IPS DF 6.9 (cell line): Measurements from ENCODE around the gene LMCD1.

Experiments
- DNase-seq: peaks from one replicate; pipeline ENCODE4 v3.0.0-alpha.2; 2013; ENCODE audit warnings: low read depth, low spot score
- H3K27ac ChIP-seq: one replicate; pipeline ENCODE4 v1.5.1; 2013; ENCODE audit warnings: low read length, control low read depth
- H3K27me3 ChIP-seq: 2 replicates; pipeline ENCODE4 v1.6.1; 2013; ENCODE audit warnings: mild to moderate bottlenecking, low read length; ENCODE audit not compliant: control insufficient read depth, insufficient read depth
- H3K36me3 ChIP-seq: 2 replicates; pipeline ENCODE4 v1.6.1; 2013; ENCODE audit warnings: low read length; ENCODE audit not compliant: control insufficient read depth, insufficient read depth
- H3K4me1 ChIP-seq: 2 replicates; pipeline ENCODE4 v1.6.1; 2013; ENCODE audit warnings: low read length; ENCODE audit not compliant: control insufficient read depth, insufficient read depth
- H3K4me3 ChIP-seq: 2 replicates; pipeline ENCODE4 v1.5.1; 2013; ENCODE audit warnings: mild to moderate bottlenecking, low read length
- H3K9me3 ChIP-seq: 2 replicates; pipeline ENCODE4 v1.6.1; 2013; ENCODE audit warnings: low read length, inconsistent platforms; ENCODE audit not compliant: control insufficient read depth, insufficient read depth
- WGBS: extraction: QIAGEN DNeasy Blood & Tissue Kit; methylation state at CpG from one replicate; pipeline ENCODE4 v1.1.7; 2013; ENCODE audit warnings: mixed read lengths, missing lambda C conversion rate; ENCODE audit not compliant: insufficient read length, insufficient coverage; 5-methylcytosine and 5-hydroxymethylcytosine counted together

The LMCD1 gene

DNA sequence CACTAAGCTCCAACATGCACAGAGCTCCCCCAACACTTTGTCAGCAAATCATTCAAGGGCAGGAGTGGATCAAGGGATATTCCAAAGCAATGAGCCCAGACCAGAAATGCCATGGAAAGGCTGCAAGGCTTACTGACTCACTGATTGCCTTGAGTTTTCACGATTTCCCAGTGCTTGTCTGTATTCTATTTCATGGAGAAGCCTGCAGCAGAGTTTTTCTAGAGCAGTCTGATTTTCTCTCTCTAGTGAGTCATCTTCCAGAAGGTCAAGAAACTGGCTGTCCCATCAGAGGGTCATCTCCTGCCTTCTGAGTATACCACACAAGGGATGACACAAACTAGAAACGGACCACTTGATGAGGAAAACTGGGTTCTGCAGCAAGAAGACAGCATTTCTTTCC is 16.5 kb downstream of the LMCD1 start:
- H3K27ac ChIP-seq: no peak overlapping the region
- WGBS: no CpG with 5 or more reads among the region's 2 CpGs
- no peaks in the 10 kb centered on the region for H3K27me3 ChIP-seq
- H3K9me3 ChIP-seq: no peaks in the 10 kb centered on the region
- no peak overlapping the region for H3K4me3 ChIP-seq
- 0 out of 2 replicates have a peak, but pooled peaks cover 2% of the 10 kb centered on the region for H3K4me1 ChIP-seq
- DNase-seq: no peak
- no peaks in the 10 kb centered on the region for H3K36me3 ChIP-seq

GRCh38 chr3:8519156-8519555 is 17.5 kb downstream of the LMCD1 start:
- WGBS: no CpG with 5 or more reads among the region's 3 CpGs
- Histone ChIP-seq H3K27me3 (no peaks in the 10 kb centered on the region), H3K36me3 (no peaks in the 10 kb centered on the region), H3K4me1 (0 out of 2 replicates have a peak, but pooled peaks cover 2% of the 10 kb centered on the region), H3K4me3 (no peak overlapping the region), H3K27ac (no peak overlapping the region), H3K9me3 (no peaks in the 10 kb centered on the region)
- DNase-seq: no peak

DNA sequence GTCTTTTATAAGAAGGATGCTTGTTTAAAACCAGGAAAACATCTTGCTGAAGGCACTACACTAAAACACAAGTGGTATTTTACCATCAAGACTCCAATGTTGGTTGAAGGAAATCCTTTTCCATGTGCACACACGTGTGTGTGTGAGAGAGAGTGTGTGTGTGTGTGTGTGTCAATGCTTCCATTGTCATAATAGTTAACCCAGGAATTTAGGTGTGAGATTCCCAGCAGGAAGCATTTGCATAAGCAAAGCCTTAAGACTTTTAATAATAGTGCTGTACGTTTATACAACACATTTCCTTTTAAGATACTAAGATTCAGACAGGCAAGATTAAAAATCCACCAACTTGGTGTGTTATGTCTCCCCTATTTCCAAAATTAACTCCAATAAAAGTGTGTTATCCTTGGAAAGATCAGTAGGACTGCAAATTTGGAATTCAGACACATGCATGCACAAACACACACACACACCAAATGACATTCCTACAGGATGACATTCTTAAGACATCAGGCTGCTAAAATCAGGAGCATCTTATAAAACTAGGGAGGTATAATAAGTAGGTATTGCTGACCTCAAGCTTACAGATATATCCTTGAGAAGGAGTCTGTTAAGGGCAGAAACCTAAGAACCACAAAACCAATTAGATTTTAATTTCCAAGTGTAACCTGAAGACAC is 18.3 kb downstream of the LMCD1 start:
- H3K36me3 ChIP-seq: no peaks in the 10 kb centered on the region
- no peak overlapping the region for H3K27ac ChIP-seq
- H3K27me3 ChIP-seq: no peaks in the 10 kb centered on the region
- H3K4me1 ChIP-seq: 0 out of 2 replicates have a peak, but pooled peaks cover 2% of the 10 kb centered on the region
- no peaks in the 10 kb centered on the region for H3K9me3 ChIP-seq
- H3K4me3 ChIP-seq: no peak overlapping the region
- no CpG with 5 or more reads among the region's 2 CpGs for WGBS
- no peak for DNase-seq

GRCh38 chr3:8520816-8521403 is 19.3 kb downstream of the LMCD1 start:
- no peaks in the 10 kb centered on the region for H3K27me3 ChIP-seq
- no CpG with 5 or more reads among the region's 9 CpGs for WGBS
- H3K27ac ChIP-seq: no peak overlapping the region
- 0 out of 2 replicates have a peak, but pooled peaks cover 2% of the 10 kb centered on the region for H3K4me1 ChIP-seq
- no peak for DNase-seq
- H3K4me3 ChIP-seq: no peak overlapping the region
- no peaks in the 10 kb centered on the region for H3K9me3 ChIP-seq
- no peaks in the 10 kb centered on the region for H3K36me3 ChIP-seq

- no peak for DNase-seq
- WGBS: no CpG with 5 or more reads among the region's 1 CpG
- Histone ChIP-seq H3K9me3 (no peaks in the 10 kb centered on the region), H3K27ac (no peak overlapping the region), H3K4me1 (0 out of 2 replicates have a peak, but pooled peaks cover 2% of the 10 kb centered on the region), H3K36me3 (no peaks in the 10 kb centered on the region), H3K4me3 (no peak overlapping the region), H3K27me3 (no peaks in the 10 kb centered on the region)
Measured at GRCh38 chr3:8523041-8523440, 21.4 kb downstream of the LMCD1 start.

GRCh38 chr3:8524249-8524648 is 22.6 kb downstream of the LMCD1 start:
- Histone ChIP-seq H3K27me3 (no peaks in the 10 kb centered on the region), H3K27ac (no peak overlapping the region), H3K36me3 (no peaks in the 10 kb centered on the region), H3K9me3 (no peaks in the 10 kb centered on the region), H3K4me3 (no peak overlapping the region), H3K4me1 (0 out of 2 replicates have a peak, but pooled peaks cover 2% of the 10 kb centered on the region)
- no CpG with 5 or more reads among the region's 3 CpGs for WGBS
- no peak for DNase-seq

GRCh38 chr3:8524656-8525399 is 23.2 kb downstream of the LMCD1 start:
- Histone ChIP-seq H3K9me3 (no peaks in the 10 kb centered on the region), H3K36me3 (no peaks in the 10 kb centered on the region), H3K27me3 (no peaks in the 10 kb centered on the region), H3K27ac (no peak overlapping the region), H3K4me3 (no peak overlapping the region), H3K4me1 (no peaks in the 10 kb centered on the region)
- DNase-seq: no peak
- WGBS: no CpG with 5 or more reads among the region's 5 CpGs

DNA sequence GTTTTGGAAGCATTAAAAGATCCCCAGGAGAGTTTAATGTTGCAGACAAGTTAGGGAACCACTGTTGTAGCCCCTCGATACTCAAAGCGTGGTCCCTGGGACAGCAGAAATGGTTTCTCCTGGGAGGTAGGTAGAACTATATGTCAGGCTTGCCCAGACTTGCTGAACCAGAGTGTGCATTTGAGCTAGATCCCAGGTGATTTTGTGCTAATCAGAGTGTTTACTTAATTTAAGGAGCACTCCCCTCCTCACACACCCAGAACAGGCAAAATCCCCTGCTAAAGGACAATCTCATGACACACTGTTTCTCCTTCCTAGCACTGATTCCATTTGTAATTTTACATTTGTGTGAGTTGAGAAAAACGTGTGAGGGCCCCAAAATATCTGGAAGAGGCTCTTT is 24.3 kb downstream of the LMCD1 start:
- H3K27me3 ChIP-seq: no peaks in the 10 kb centered on the region

DNA sequence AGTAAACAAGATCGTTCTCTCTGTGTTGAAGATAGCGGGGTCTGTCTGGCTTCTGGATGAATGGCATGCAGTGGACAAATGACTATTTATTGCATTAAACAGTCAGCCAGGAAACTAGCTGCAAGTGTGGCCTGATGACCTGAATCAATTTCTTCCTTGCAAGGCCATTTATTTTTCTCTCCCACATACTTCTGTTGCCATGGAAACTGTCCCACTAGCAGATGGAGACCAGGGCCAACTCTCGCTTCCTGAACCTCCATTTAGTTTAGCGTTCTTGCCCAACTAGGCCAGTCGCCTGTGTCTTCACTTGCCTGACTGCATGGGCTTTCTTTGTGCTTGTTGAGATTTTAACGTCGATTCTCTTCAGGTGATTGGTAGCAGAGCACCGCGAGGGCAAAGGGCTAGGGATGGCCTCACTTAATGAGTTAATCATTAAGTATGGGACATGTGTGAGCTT is 27.6 kb downstream of the LMCD1 start:
- H3K9me3 ChIP-seq: no peaks in the 10 kb centered on the region
- H3K27ac ChIP-seq: no peak overlapping the region
- no peaks in the 10 kb centered on the region for H3K4me1 ChIP-seq
- no peak overlapping the region for H3K4me3 ChIP-seq
- no peaks in the 10 kb centered on the region for H3K27me3 ChIP-seq
- no peaks in the 10 kb centered on the region for H3K36me3 ChIP-seq
- DNase-seq: no peak
- WGBS: no CpG with 5 or more reads among the region's 9 CpGs

More for the DNA sequence above, 24.3 kb downstream of the LMCD1 start:
- DNase-seq: no peak
- H3K36me3 ChIP-seq: no peaks in the 10 kb centered on the region
- no peaks in the 10 kb centered on the region for H3K9me3 ChIP-seq
- WGBS: no CpG with 5 or more reads among the region's 3 CpGs
- H3K27ac ChIP-seq: no peak overlapping the region
- H3K4me3 ChIP-seq: no peak overlapping the region
- H3K4me1 ChIP-seq: no peaks in the 10 kb centered on the region

- H3K27ac ChIP-seq: no peak overlapping the region
- DNase-seq: no peak
- no peaks in the 10 kb centered on the region for H3K9me3 ChIP-seq
- no CpG with 5 or more reads among the region's 12 CpGs for WGBS
- no peaks in the 10 kb centered on the region for H3K4me1 ChIP-seq
- H3K27me3 ChIP-seq: no peaks in the 10 kb centered on the region
- no peaks in the 10 kb centered on the region for H3K36me3 ChIP-seq
- no peak overlapping the region for H3K4me3 ChIP-seq
Measured at GRCh38 chr3:8529738-8530525, 28.3 kb downstream of the LMCD1 start.
